Spleen (tissue), 7 donors: ENCODE data around the gene CLMP.

Source experiments
- CTCF ChIP-seq, 11 experiments: fragments of 200-600 bp in 7 of 11; fragments of 450-650 bp in 4 of 11; sonication (generic) in 4 of 11; IDR thresholded peaks in 8 of 11; conservative IDR thresholded peaks in 3 of 11; 1 replicate in 7 of 11; 2 replicates in 4 of 11; pipeline versions ENCODE4 v1.4.0 to v1.8.0; 2016 to 2021; ENCODE audit warnings: antibody characterized with exemption in 11 of 11, inconsistent platforms in 4 of 11, mild to moderate bottlenecking in 1 of 11
- POLR2A ChIP-seq, 3 donors: fragments of 450-650 bp; IDR thresholded peaks; one replicate each; pipeline ENCODE4 v1.5.1; 2017; ENCODE audit warnings: antibody characterized with exemption in 3 of 3, mild to moderate bottlenecking in 1 of 3
- POLR2AphosphoS5 ChIP-seq, 3 donors: sonication (generic); formaldehyde crosslinking; IDR thresholded peaks; one replicate each; pipeline ENCODE4 v1.5.1; 2017; ENCODE audit warnings: antibody characterized with exemption in 3 of 3
- donor health status: DM: no; HTN: no; CAD: no; lungs with moderate emphysema.
- donor health status: DM: no; HTN: no; CAD: no.
- donor health status: DM: no; HTN: no; CAD: no.

- TF ChIP-seq CTCF (IDR thresholded peaks at IDR 0.05 in 8 of 11, conservative IDR thresholded peaks at IDR 0.05 in 3 of 11) (no peak), POLR2A (IDR thresholded peaks at IDR 0.05) (no peak), POLR2AphosphoS5 (IDR thresholded peaks at IDR 0.05) (no peak)
These were observed 94.5 kb downstream of the CLMP start for GRCh38 chr11:123100379-123101085.
